GM23248 (cell line): ENCODE results near the gene COA7.

Source experiments
- EZH2 ChIP-seq: fragments of 200-600 bp; sonication (generic); IDR thresholded peaks from 2 replicates; pipeline ENCODE4 v1.6.1; 2018; ENCODE audit warnings: antibody characterized with exemption, mild to moderate bottlenecking; ENCODE audit not compliant: insufficient read depth, poor library complexity, severe bottlenecking
- EZH2phosphoT487 ChIP-seq: fragments of 200-600 bp; sonication (generic); IDR thresholded peaks from 2 replicates; pipeline ENCODE4 v1.6.1; 2018; ENCODE audit warnings: antibody characterized with exemption, moderate library complexity, mild to moderate bottlenecking, low read depth; ENCODE audit not compliant: insufficient read depth

- no peak for TF ChIP-seq EZH2
- TF ChIP-seq EZH2phosphoT487: no peak
These were observed 10.9 kb upstream of the COA7 start for GRCh38 chr1:52709016-52709415.
